Ovary (tissue), 3 donors: ENCODE measurements around the gene NAALADL2.

Experiments used
- CTCF ChIP-seq, 3 donors: fragments of 450-650 bp in 2 of 3; fragments of 200-600 bp in 1 of 3; IDR thresholded peaks; one replicate each; pipeline versions ENCODE4 v1.5.1 to v1.8.0; 2016 to 2022; ENCODE audit warnings: antibody characterized with exemption in 3 of 3, mild to moderate bottlenecking in 1 of 3
- POLR2A ChIP-seq: fragments of 450-650 bp; IDR thresholded peaks from one replicate; pipeline ENCODE4 v1.6.1; 2017; ENCODE audit warnings: antibody characterized with exemption, mild to moderate bottlenecking, moderate library complexity
- donor health status: DM: no; HTN: no; CAD: no.

- TF ChIP-seq CTCF (IDR thresholded peaks at IDR 0.05): no peak
- no peak for TF ChIP-seq POLR2A
These were observed 805.8 kb downstream of the NAALADL2 start for GRCh38 chr3:175664911-175665310.
